ENCODE measurements around the gene NOC2L.

- no peak for TF ChIP-seq ZFP30 (CRISPR knock-in tag; IDR thresholded peaks at IDR 0.05)
- TF ChIP-seq RARB (CRISPR knock-in tag; IDR thresholded peaks at IDR 0.05) = no peak
- no peak for TF ChIP-seq TCF4 (CRISPR knock-in tag; IDR thresholded peaks at IDR 0.05; ENCODE audit: borderline replicate concordance)
- TF ChIP-seq ZNF8 (CRISPR knock-in tag; IDR thresholded peaks at IDR 0.05) = no peak
- TF ChIP-seq PATZ1 (CRISPR knock-in tag; IDR thresholded peaks at IDR 0.05; ENCODE audit: borderline replicate concordance) = no peak
- TF ChIP-seq CREB5 (CRISPR knock-in tag; IDR thresholded peaks at IDR 0.05; ENCODE audit: low read depth) = no peak
- no peak for TF ChIP-seq ESRRG (CRISPR knock-in tag; IDR thresholded peaks at IDR 0.05)
- no peak for TF ChIP-seq ZNF565 (CRISPR knock-in tag; conservative IDR thresholded peaks at IDR 0.05; ENCODE audit: low read depth)
- TF ChIP-seq CSDC2 (CRISPR knock-in tag; IDR thresholded peaks at IDR 0.05) = no peak
- no peak for TF ChIP-seq ARNTL (CRISPR knock-in tag; IDR thresholded peaks at IDR 0.05; ENCODE audit: borderline replicate concordance, low read depth)
- TF ChIP-seq POU6F1 (CRISPR knock-in tag; IDR thresholded peaks at IDR 0.05; ENCODE audit: borderline replicate concordance, low read depth) = no peak
- no peak for TF ChIP-seq GLIS3 (CRISPR knock-in tag; IDR thresholded peaks at IDR 0.05)
- TF ChIP-seq ZFP3 (CRISPR knock-in tag; IDR thresholded peaks at IDR 0.05) = no peak
- no peak for TF ChIP-seq BACH2 (CRISPR knock-in tag; IDR thresholded peaks at IDR 0.05; ENCODE audit: borderline replicate concordance)
Measured at GRCh38 chr1:910311-910880, 48.7 kb downstream of the NOC2L start.

All from SK-N-SH treated with all-trans-retinoic acid at 6 μM for 48 hours (cell line).